ENCODE measurements around the gene FOSB. TPM values are rescaled to one million over a fixed set of nuclear protein-coding genes. Genes with fewer than 3 reads are reported as not detected.

FOSB gene
- total RNA-seq, 1 donor from 2014 or later: 20.4 TPM

DNA sequence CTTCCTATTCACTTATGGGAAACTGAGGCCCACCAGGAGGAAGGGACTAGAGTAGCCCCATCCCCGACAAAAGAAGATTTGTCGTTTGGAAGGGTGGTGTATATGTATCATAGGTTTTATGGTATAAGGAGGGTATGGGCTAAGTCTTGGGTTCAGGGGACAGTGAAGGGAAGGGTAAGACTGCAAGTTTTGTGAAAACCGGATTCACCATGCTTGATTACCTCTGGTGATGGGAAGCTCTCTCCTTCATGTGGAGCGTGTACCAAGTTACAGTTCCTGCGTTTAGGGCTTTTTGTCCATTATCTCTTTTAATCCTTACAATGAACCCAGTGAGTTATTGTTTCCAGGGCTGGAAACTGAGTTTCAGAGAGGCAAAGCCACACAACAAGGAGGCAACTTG is 43.3 kb downstream of the FOSB start:
- ATAC-seq (ENCODE audit: low read depth) (no peak), DNase-seq (no peak)
- H3K36me3 Mint-ChIP-seq (ENCODE audit: low read depth): peaks cover 36% of the 10 kb centered on the region
- intact Hi-C loops (cut with micrococcal nuclease): no loop called here
- TF ChIP-seq, protein P1, sequence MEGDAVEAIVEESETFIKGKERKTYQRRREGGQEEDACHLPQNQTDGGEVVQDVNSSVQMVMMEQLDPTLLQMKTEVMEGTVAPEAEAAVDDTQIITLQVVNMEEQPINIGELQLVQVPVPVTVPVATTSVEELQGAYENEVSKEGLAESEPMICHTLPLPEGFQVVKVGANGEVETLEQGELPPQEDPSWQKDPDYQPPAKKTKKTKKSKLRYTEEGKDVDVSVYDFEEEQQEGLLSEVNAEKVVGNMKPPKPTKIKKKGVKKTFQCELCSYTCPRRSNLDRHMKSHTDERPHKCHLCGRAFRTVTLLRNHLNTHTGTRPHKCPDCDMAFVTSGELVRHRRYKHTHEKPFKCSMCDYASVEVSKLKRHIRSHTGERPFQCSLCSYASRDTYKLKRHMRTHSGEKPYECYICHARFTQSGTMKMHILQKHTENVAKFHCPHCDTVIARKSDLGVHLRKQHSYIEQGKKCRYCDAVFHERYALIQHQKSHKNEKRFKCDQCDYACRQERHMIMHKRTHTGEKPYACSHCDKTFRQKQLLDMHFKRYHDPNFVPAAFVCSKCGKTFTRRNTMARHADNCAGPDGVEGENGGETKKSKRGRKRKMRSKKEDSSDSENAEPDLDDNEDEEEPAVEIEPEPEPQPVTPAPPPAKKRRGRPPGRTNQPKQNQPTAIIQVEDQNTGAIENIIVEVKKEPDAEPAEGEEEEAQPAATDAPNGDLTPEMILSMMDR (IDR thresholded peaks at IDR 0.05): no peak
- CTCF ChIA-PET: interaction anchor here (1.6 to 1.8 kb wide), 2 partner anchors 12 to 26 kb away, joined by 5 read pairs; no protein-coding TSS in a partner anchor
- peak overlapping the region; percentile 70 for H3K27ac Mint-ChIP-seq
- H3K27me3 Mint-ChIP-seq: no peaks in the 10 kb centered on the region
- POLR2A ChIA-PET: interaction anchor here (0.7 kb wide), 2 partner anchors 47 to 66 kb away, joined by 4 to 5 read pairs; no protein-coding TSS in a partner anchor
- H3K9me3 Mint-ChIP-seq: no peaks in the 10 kb centered on the region
- peak overlapping the region; percentile 57 for H3K4me3 Mint-ChIP-seq
- H3K4me1 Mint-ChIP-seq: peaks cover 72% of the 10 kb centered on the region

DNA sequence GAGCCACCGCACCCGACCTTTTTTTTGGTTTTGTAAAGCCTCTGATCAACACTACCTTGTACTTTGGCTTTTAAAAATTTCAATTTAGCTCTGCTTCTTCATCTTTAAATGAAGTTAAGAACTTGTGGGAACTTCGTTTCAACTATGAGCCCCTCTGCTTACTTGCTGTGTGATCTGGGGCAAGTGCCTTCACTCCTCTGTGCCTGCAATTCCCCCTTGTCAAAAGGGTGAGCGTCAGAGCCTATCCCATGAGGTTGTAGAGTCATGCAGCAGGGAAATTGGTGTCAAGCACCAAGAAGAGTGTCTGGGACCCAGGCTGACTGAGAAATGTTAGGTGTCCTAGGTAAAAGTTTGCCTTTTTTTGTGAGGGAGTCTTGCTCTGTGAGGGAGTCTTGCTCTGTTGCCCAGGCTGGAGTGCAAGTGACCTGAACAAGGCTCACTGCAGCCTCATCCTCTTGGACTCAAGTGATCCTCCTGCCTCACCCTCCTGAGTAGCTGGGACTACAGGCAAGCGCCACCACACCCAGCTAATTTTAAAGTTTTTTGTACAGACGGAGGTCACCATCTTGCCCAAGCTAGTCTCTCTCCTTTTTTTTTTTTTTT is 45.2 kb downstream of the FOSB start:
- CTCF ChIA-PET: interaction anchor here (1.7 kb wide), 1 partner anchor 45 kb away, joined by 4 read pairs; no protein-coding TSS in a partner anchor
- TF ChIP-seq, protein P1 (IDR thresholded peaks at IDR 0.05): no peak
- POLR2A ChIA-PET: interaction anchor here (2.1 kb wide), 1 partner anchor 13 kb away, joined by 5 read pairs; no protein-coding TSS in a partner anchor
- ATAC-seq (ENCODE audit: low read depth): no peak
- intact Hi-C loops (cut with micrococcal nuclease): no loop called here
- no peaks in the 10 kb centered on the region for H3K9me3 Mint-ChIP-seq
- peak overlapping the region; percentile 90 for H3K27ac Mint-ChIP-seq
- H3K4me3 Mint-ChIP-seq: peak overlapping the region; percentile 32
- no peak for DNase-seq
- peaks cover 44% of the 10 kb centered on the region for H3K36me3 Mint-ChIP-seq (ENCODE audit: low read depth)
- no peaks in the 10 kb centered on the region for H3K27me3 Mint-ChIP-seq
- H3K4me1 Mint-ChIP-seq: peaks cover 79% of the 10 kb centered on the region

DNA sequence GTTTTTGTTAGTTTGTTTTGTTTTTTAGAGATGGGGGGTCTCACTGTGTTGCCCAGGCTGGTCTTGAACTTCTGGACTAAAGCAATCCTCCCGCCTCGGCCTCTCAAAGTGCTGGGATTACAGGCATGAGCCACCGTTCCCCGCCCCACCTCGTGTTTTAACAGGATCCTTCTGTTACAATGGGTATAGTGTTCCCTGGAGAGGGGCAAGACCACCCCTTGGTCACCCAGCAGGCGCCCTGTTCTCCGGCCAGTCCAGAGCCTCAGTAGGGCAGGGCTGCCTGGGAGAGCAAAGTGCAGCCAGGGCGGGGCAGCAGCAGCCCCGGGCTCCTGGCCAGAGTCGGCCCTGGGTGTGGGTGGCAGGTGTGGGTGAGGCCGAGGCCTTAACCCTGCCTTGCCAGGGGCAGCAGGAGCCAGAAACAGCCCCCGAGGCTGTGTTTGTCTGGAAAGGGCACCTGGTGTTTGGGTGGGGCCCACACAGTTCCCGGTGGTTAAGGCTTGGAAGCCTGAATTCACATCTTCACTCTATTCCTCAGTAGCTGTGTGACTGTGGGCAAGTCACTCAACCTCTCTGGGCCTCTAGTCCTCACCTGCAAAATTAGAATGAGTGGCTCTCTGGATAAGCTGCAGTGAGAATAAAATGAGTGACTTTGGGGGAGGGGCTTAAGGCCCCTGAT is 46.7 kb downstream of the FOSB start:
- Mint-ChIP-seq H3K27me3 (no peaks in the 10 kb centered on the region), H3K36me3 (ENCODE audit: low read depth) (peaks cover 48% of the 10 kb centered on the region), H3K4me3 (peak overlapping the region; percentile 70), H3K9me3 (no peaks in the 10 kb centered on the region), H3K27ac (peak overlapping the region; percentile 92), H3K4me1 (peaks cover 73% of the 10 kb centered on the region)
- ATAC-seq (ENCODE audit: low read depth): peak; percentile 7
- ChIA-PET CTCF (interaction anchor here (1.0 to 1.6 kb wide), 8 partner anchors 8 to 127 kb away, joined by 3 to 5 read pairs (median 4); no protein-coding TSS in a partner anchor), POLR2A (interaction anchor here (0.6 to 2.9 kb wide), 12 partner anchors 8 to 259 kb away, joined by 3 to 22 read pairs (median 4); partner anchors contain the start of genes PPM1N, QPCTL and SNRPD2)
- TF ChIP-seq, protein P1 (IDR thresholded peaks at IDR 0.05): no peak
- no peak for DNase-seq
- intact Hi-C loops (cut with micrococcal nuclease): loop anchor here (1.0 to 2.0 kb wide), 3 partner anchors 8 to 70 kb away; partner anchors contain the start of genes OPA3 and RTN2

DNA sequence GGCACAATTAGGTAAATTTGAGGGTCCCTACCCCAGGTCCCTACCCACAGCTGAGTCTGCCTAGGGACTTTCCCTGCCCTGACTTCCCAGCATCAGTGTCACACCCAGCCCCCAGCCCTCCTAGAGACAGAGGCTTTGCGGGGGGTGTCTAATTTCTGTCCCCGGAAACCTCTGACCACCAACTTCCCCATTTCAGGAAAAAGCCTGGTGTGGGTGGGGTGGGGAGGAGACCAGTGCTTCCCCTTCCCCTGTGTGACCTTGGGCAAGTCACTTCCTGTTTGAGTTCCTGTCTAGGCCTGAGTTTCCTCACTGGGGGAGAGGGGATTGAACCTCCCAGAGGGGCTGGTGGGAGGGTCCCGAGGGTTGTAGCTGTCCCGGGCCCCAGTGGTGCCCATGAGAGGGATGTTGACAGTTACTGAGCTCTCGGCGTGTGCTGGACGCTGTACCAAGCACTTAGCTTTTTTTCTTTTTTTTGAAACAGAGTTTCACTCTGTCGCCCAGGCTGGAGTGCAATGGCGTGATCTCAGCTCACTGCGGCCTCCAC is 47.4 kb downstream of the FOSB start:
- Mint-ChIP-seq H3K4me1 (peaks cover 67% of the 10 kb centered on the region), H3K27ac (peak overlapping the region; percentile 92), H3K27me3 (no peaks in the 10 kb centered on the region), H3K36me3 (ENCODE audit: low read depth) (peaks cover 49% of the 10 kb centered on the region), H3K9me3 (no peaks in the 10 kb centered on the region), H3K4me3 (peak overlapping the region; percentile 67)
- ATAC-seq (ENCODE audit: low read depth): peak; percentile 79
- peak; percentile 62 for DNase-seq
- TF ChIP-seq, protein P1 (IDR thresholded peaks at IDR 0.05): no peak
- intact Hi-C loops (cut with micrococcal nuclease): loop anchor here (1.0 to 2.0 kb wide), 3 partner anchors 9 to 70 kb away; partner anchors contain the start of genes OPA3 and RTN2
- POLR2A ChIA-PET: interaction anchor here (0.6 to 2.9 kb wide), 12 partner anchors 9 to 259 kb away, joined by 3 to 22 read pairs (median 4); partner anchors contain the start of genes PPM1N, QPCTL and SNRPD2
- CTCF ChIA-PET: interaction anchor here (0.7 to 1.6 kb wide), 10 partner anchors 9 to 127 kb away, joined by 3 to 5 read pairs (median 4); no protein-coding TSS in a partner anchor

Data from activated B cell treated with CpG ODN at 0.5 μM for 24 hours (primary cell).